Heart right ventricle (tissue), 16 donors: ENCODE results near the gene DZIP3. TPM values are rescaled to one million over a fixed set of nuclear protein-coding genes. Genes with fewer than 3 reads are reported as not detected.
"Not testable (repeated sequence)": the region's sequence is repeated elsewhere in the genome, so short reads cannot be mapped to it uniquely, and the experiment has no call there.

ENCODE experiments used
- ATAC-seq, 8 donors: fragments of 200-7000 bp; cut with Tn5 transposase; one replicate each; pipeline ENCODE4 v1.9.1; 2020; ENCODE audit warnings: mild to moderate bottlenecking in 8 of 8, moderate library complexity in 8 of 8, moderate number of reproducible peaks in 1 of 8
- DNase-seq, 2 donors: peaks; one replicate each; pipeline ENCODE4 v3.0.0-alpha.2; 2020
- H3K27ac ChIP-seq, 10 donors: fragments of 200-600 bp; sonication (generic) in 2 of 10; one replicate each; pipeline versions ENCODE4 v1.5.0 to v1.8.0; 2020 to 2022; ENCODE audit warnings: mild to moderate bottlenecking in 3 of 10
- H3K27me3 ChIP-seq, 7 donors: fragments of 200-600 bp; one replicate each; pipeline ENCODE4 v1.8.0; 2021 to 2022; ENCODE audit warnings: mild to moderate bottlenecking in 2 of 7
- H3K36me3 ChIP-seq, 9 donors: fragments of 200-600 bp; sonication (generic) in 1 of 9; one replicate each; pipeline versions ENCODE4 v1.5.0 to v1.8.0; 2020 to 2022; ENCODE audit warnings: mild to moderate bottlenecking in 2 of 9
- H3K4me1 ChIP-seq, 9 donors: fragments of 200-600 bp; sonication (generic) in 1 of 9; one replicate each; pipeline versions ENCODE4 v1.5.0 to v1.8.0; 2020 to 2022; ENCODE audit warnings: mild to moderate bottlenecking in 4 of 9
- H3K4me3 ChIP-seq, 10 donors: fragments of 200-600 bp; sonication (generic) in 2 of 10; one replicate each; pipeline versions ENCODE4 v1.5.0 to v1.8.0; 2020 to 2022; ENCODE audit warnings: mild to moderate bottlenecking in 7 of 10, moderate library complexity in 2 of 10
- H3K9me3 ChIP-seq, 11 donors: fragments of 200-600 bp in 10 of 11; sonication (generic) in 2 of 11; one replicate each; pipeline versions ENCODE4 v1.5.0 to v1.8.0; 2013 to 2022; ENCODE audit warnings: mild to moderate bottlenecking in 2 of 11, control low read depth in 1 of 11, moderate library complexity in 1 of 11
- CTCF ChIP-seq, 9 donors: fragments of 200-600 bp; sonication (generic) in 2 of 9; IDR thresholded peaks; one replicate each; pipeline versions ENCODE4 v1.5.0 to v1.8.0; 2021 to 2022; ENCODE audit warnings: antibody characterized with exemption in 9 of 9, mild to moderate bottlenecking in 5 of 9, moderate library complexity in 1 of 9
- WGBS, 2 donors: extraction: QIAGEN DNeasy Blood & Tissue Kit; methylation state at CpG; one replicate each; pipeline ENCODE4 v1.1.7; 2013; ENCODE audit warnings: inconsistent platforms in 1 of 2; 5-methylcytosine and 5-hydroxymethylcytosine counted together
- intact Hi-C, 10 donors: fragments of 100-400 bp; cut with DNase I; formaldehyde crosslinking; loops; one replicate each; pipeline versions ENCODE4 v1.11.1 to v1.14.2; 2022
- polyA plus RNA-seq, 2 donors: library from polyadenylated mRNA; stranded (reverse); fragments of 200-250 nt; gene quantifications; one replicate each; pipeline ENCODE4 v1.2.3, GENCODE V29; 2013
- total RNA-seq, 10 donors: library from RNA; stranded (reverse); fragmentation: NEBNext Ultra II Directional in 3 of 10; extraction: Animal tissue kit (Norgen Biotek cat#: 25700) in 3 of 10; gene quantifications; one replicate each; pipeline versions ENCODE4 v1.2.1 to v1.2.4, GENCODE V29; 2021 to 2023
- donor health status: Arrhythmogenic right ventricular cardiomyopathy.
- donor health status: ischemic (EF 13 %, LVEDD 7.1; RV severe dilation, severe dysfunction).
- donor health status: healthy with polysubstance abuse.
- donor health status: DM: no; HTN: yes; CAD: no.
- donor health status: DM: no; HTN: no; CAD: no.
- donor health status: ischemic (EF 25% LVEDD 6.9; RV normal size, moderate dysfunction).
- donor health status: ischemic (EF 25% LVEDD 5.7; RV mildly dilated, moderate dysfunction).
- donor health status: healthy.
- donor health status: DM: yes; HTN: yes; CAD: no.
- donor health status: Ischemic cardiomyopathy.
- donor health status: ischemic (EF 35%, LVEDD 5.7; RV mildly dilated, moderate dysfunction).
- donor health status: nonischemic (EF 11% LVEDD 7.7; RV severe dilation, severe dysfunction).
- donor health status: DM: yes; HTN: yes; CAD: no.
- donor health status: PGD.
- donor health status: ischemic (EF 29% LVEDD 5.4; RV normal size, mild dysfunction).
- donor health status: nonischemic (EF 23%, LVEDD 6.1; RV moderate dilation, normal function).

DZIP3 gene
- total and polyA plus RNA-seq, 12 donors, result 3.0 to 29.0 (median 18.0) TPM

GRCh38 chr3:108673988-108674661, 84.6 kb downstream of the DZIP3 start:
- ATAC-seq, result no peak
- DNase-seq, result no peak
- no peak for TF ChIP-seq CTCF (IDR thresholded peaks at IDR 0.05)
- Histone ChIP-seq H3K36me3 (peaks cover 0 to 90% (median 7%) of the 10 kb centered on the region in 9 donors), H3K4me3 (no peak overlapping the region), H3K27me3 (no peaks in the 10 kb centered on the region), H3K4me1 (no peaks in the 10 kb centered on the region), H3K27ac (no peak overlapping the region), H3K9me3 (no peaks in the 10 kb centered on the region)
- 81 to 86% methylated on average over 3 of the region's 3 CpGs for WGBS, 2 donors
- intact Hi-C loops, result no loop called here

- TF ChIP-seq CTCF (IDR thresholded peaks at IDR 0.05), result no peak
- intact Hi-C loops, result no loop called here
- ATAC-seq (no peak), DNase-seq (no peak)
- no peak overlapping the region for H3K27ac ChIP-seq
- WGBS, 2 donors, result 89 to 96% methylated on average over 1 of the region's 1 CpG
- H3K27me3 ChIP-seq, result no peaks in the 10 kb centered on the region
- no peaks in the 10 kb centered on the region for H3K4me1 ChIP-seq
- H3K36me3 ChIP-seq, result peaks cover 0 to 76% (median 0%) of the 10 kb centered on the region in 9 donors
- H3K9me3 ChIP-seq, result no peaks in the 10 kb centered on the region
- no peak overlapping the region for H3K4me3 ChIP-seq
These were observed 88.3 kb downstream of the DZIP3 start for GRCh38 chr3:108677811-108678210.

DNA sequence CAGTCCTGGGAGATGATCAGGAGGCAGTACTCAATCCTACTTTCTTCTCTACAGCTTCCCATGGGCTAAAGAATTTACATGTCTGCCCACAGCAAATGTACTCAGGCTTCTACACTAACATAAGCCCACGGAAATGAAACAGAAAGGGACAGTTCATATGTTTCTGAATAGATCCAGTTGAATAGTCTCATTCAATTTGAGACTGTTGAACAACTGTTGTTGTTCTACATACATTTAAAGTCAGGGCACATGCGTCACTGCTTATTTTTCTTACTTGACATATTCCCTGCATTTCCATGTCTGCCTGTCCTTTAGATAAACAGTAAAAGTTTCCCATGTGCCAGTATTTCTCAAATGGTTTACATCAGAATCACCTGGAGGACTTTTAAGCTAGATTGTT, 102.8 kb downstream of the DZIP3 start:
- H3K27ac ChIP-seq, DNase-seq, H3K4me1 ChIP-seq, ATAC-seq, intact Hi-C loops, H3K27me3 ChIP-seq, H3K4me3 ChIP-seq, H3K9me3 ChIP-seq: not testable (repeated sequence)
- H3K36me3 ChIP-seq, result peaks cover 0 to 94% (median 25%) of the 10 kb centered on the region in 9 donors
- 90 to 92% methylated on average over 2 of the region's 2 CpGs for WGBS, 2 donors

GRCh38 chr3:108698461-108698860, 108.9 kb downstream of the DZIP3 start:
- Histone ChIP-seq H3K9me3 (peaks cover 0 to 30% (median 0%) of the 10 kb centered on the region in 11 donors), H3K4me1 (no peaks in the 10 kb centered on the region), H3K27ac (no peak overlapping the region), H3K4me3 (no peak overlapping the region), H3K36me3 (peaks cover 0 to 32% (median 0%) of the 10 kb centered on the region in 9 donors), H3K27me3 (no peaks in the 10 kb centered on the region)
- DNase-seq, result no peak
- no peak for TF ChIP-seq CTCF (IDR thresholded peaks at IDR 0.05)
- intact Hi-C loops, result no loop called here
- WGBS, 2 donors, result 88 to 95% methylated on average over 1 of the region's 1 CpG
- ATAC-seq, result no peak

- H3K4me1 ChIP-seq, result no peaks in the 10 kb centered on the region
- TF ChIP-seq CTCF (IDR thresholded peaks at IDR 0.05), result no peak
- H3K36me3 ChIP-seq, result no peaks in the 10 kb centered on the region
- H3K9me3 ChIP-seq, result peaks cover 0 to 41% (median 3%) of the 10 kb centered on the region in 11 donors
- intact Hi-C loops, result no loop called here
- H3K27ac ChIP-seq, result no peak overlapping the region
- no peak overlapping the region for H3K4me3 ChIP-seq
- no peaks in the 10 kb centered on the region for H3K27me3 ChIP-seq
- 92 to 100% methylated on average over 1 of the region's 1 CpG for WGBS, 2 donors
- ATAC-seq, result no peak
- no peak for DNase-seq
These were observed 115.5 kb downstream of the DZIP3 start for GRCh38 chr3:108705045-108705444.
